HG03097 (cell line): ENCODE data around the gene NAALADL2.
"Not testable (repeated sequence)": the region's sequence is repeated elsewhere in the genome, so short reads cannot be mapped to it uniquely, and the experiment has no call there.

Source experiments
- ATAC-seq: cut with Tn5 transposase; IDR thresholded peaks from one replicate; pipeline ENCODE4 v1.9.1; 2021; ENCODE audit not compliant: unreplicated experiment, low FRiP score

Gene NAALADL2

DNA sequence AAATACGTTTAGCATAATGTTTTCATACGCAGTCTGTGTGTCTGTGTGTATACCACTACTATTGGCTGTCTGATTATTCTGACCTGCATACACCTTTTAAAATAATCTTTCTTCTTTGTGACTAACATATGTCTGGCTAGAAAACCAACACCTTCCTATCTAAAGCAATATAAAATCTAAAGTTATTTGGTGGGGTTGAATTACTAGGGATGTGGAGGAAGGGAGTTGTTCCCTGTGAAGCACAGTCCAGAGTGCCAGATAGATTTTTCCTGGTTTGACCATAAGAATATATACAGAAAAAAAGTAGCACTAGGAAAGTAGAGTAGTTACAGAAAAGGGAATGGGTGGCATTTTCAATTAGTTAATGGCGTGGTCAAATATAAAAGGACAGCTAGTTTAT is 918.8 kb downstream of the NAALADL2 start:
- ATAC-seq, result no peak

DNA sequence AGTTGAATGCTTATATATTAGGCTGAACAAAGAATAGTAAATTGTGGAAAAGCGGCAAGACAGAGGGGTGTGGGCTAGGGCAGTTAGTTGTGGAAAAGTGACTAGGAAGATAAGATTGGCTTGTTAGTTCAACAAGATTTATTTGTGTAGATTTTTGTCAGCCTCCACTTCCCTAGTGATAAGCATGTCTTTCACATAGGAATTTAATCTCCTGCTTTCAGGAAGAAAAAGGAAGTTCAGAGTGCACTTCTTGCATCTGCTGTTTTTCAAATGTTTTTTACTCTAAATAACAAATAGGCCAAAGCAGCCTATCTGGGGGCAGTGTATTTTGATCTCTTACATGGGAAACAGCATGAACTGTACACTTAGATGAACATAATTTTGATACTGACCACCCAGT is 919.9 kb downstream of the NAALADL2 start:
- ATAC-seq, result no peak

GRCh38 chr3:175787109-175787508 is 928.0 kb downstream of the NAALADL2 start:
- not testable (repeated sequence) for ATAC-seq

DNA sequence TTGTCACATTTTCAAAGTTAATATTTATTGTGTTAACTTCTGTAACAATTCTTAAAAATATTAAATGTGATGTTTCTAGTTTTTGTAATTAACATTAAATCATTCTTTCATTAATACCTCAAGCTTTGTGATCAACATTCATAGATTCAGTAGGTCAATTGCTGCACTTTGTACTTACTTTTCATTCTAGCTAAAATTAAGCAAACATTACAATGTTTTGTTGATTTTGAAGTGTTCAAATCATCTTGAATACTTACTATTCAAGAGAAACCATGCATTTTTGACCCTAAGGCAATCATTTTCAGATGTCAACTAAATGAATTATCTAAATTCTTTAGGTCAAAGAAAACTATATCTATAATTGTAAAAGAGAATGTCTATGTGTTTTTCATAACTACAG is 933.1 kb downstream of the NAALADL2 start:
- no peak for ATAC-seq

DNA sequence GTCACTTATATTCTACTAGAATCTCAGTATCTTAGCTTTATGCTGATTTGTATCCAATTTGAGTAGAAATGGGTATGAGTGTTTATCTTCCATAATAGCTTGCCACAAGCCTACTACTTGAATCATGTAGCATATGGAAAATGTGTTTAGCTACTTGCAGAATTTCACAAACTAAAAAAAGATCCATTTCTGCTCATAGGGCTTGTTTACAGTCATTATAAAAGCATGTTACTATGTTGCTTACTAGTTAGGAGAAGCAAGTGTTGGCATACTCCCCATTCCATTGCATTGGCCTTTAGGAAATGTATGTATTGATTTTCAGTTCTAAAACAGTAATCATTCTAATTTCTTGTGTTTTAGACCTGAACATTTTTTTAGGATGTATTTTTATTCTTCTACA is 939.2 kb downstream of the NAALADL2 start:
- ATAC-seq, result no peak

DNA sequence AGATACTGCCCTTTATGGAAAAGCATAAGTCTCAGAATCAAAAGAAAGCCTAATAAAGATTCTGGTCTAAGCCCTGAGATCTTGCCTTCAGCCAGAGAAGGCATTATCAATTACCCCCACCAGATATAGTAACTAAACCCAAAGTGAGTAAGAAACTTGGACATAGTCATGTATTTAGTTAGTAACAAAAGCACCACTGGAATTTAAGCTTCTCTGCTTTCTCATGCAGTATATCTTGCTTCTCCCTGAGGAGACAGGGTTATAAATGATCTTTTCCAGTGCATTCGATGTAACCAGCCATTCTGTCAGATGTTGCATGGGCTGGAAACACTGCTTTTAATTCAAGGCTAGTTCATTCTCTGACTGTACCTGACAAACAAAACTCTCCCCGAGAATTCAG is 946.7 kb downstream of the NAALADL2 start:
- ATAC-seq, result no peak

DNA sequence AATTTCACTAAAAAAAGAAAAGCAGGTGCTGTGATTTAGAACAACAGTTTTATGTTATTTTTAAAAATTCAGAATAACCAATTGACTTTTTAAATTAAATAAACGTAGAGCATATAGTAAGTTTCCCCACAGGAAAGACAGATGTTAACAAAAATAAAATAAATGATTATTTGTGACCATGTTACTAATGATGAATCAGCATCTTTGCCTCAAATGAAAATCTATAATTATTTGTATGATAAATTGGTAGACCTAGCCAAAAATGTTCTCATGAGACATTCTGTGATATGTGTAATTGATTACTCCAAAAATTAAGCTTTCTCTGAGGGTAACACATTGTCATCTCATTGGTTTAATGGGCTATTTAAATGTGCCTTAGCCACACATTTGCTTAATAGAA is 948.0 kb downstream of the NAALADL2 start:
- ATAC-seq, result no peak

DNA sequence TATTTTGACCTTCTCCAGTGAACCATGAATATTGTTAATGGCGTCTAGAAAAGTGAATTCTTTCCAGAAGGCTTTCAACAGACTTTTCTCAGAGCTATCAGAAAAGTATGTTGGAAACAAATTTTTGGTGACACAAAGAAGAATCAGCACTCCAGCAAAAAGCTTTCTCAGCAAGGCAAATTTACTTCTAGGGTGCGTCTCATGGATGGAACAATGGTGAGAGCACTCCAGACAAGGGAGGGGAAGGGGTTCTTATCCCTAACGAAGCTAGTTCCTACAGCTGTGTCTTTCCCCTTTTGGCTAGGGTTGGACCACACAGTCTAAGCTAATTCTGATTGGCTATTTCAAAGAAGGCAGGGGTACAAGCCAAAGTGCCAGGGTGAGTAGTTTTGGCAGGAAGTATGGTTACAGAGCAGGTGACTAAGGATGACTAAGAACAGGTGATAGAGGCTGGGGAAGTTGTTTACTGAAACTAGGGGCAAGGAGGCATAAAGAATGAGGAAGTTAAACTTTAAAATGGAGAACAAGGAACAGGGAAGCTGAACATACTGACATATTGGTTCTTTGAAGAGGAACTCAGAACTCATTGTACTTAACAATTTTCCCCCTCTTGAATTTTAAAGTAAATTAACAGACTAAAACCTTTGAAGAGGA is 959.8 kb downstream of the NAALADL2 start:
- no peak for ATAC-seq

DNA sequence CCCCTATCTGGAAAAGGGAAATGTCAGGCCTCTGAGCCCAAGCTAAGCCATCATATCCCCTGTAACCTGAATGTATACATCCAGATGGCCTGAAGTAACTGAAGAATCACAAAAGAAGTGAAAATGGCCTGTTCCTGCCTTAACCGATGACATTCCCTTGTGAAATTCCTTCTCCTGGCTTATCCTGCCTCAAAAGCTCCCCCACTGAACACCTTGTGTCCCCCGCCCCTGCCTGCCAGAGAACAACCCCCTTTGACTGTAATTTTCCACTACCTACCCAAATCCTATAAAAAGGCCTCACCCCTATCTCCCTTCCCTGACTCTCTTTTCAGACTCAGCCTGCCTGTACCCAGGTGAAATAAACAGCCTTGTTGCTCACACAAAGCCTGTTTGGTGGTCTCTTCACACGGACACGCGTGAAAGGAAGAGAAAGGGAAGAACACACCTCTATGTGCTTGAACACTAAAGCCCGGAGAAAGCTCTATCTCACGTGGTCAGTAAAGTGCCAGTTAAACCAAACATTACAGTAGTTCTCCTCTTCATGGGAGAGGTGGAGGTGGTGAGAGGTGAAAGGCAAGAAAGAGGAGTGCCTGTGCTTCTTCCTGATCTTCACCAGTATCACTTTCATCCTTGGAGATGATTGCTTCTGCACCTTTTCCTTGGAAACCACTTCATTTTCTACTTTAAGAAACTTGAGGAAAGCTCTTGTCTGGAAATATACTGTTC is 963.8 kb downstream of the NAALADL2 start:
- not testable (repeated sequence) for ATAC-seq

DNA sequence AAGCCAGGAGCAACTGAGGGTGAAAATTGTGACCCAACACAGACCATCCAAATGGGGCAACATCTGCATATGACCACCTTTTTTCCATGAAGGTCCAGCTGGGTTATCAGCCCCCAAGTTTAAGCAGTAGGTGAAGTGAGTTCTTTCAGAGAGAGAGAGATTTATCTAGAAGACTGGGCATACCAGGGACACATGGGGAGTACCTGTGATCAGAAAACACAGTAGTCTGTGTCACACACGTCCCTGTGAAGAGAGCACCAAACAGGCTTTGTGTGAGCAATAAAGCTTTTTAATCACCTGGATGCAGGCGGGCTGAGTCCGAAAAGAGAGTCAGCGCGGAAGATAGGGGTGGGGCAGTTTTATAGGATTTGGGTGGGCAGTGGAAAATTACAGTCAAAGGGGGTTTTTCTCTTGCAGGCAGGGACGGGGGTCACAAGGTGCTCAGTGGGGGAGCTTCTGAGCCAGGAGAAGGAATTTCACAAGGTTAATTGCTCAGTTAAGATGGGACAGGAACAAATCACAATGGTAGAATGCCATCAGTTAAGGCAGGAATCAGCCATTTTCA is 966.0 kb downstream of the NAALADL2 start:
- ATAC-seq, result not testable (repeated sequence)

DNA sequence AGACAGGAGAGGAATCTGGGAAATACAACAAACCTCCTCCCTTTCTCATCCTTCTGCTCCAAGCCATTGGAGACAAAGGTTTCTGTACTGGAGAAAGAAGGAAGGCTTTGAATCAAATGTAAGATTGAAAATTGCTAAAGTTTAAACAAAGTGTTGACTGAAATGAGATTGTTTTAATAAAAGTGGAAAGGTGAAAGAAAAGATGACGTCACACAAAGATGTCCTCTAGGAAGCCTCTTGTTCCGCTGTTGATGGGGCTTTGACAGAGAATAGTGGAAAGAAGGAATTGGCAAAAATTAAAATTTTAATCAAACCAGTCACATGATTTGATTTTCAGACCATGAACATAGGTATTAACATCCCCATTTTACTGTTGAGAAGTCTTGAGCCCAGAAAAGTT is 967.6 kb downstream of the NAALADL2 start:
- no peak for ATAC-seq

DNA sequence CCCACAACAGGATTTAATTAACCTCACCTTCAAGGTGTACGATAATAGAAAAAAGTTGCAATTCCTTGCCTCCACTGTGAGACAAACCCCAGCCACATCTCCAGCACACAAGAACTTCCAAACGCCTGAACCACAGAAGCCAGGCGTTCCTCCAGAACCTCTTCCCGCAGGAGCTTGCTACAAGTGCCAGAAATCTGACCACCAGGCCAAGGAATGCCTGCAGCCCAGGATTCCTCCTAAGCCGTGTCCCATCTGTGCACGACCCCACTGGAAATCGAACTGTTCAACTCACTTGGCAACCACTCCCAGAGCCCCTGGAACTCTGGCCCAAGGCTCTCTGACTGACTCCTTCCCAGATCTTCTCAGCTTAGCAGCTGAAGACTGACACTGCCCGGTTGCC is 970.7 kb downstream of the NAALADL2 start:
- not testable (repeated sequence) for ATAC-seq

GRCh38 chr3:175835763-175836162 is 976.6 kb downstream of the NAALADL2 start:
- not testable (repeated sequence) for ATAC-seq

- no peak for ATAC-seq
Observed at GRCh38 chr3:175836617-175837016, 977.5 kb downstream of the NAALADL2 start.

- no peak for ATAC-seq
Observed at GRCh38 chr3:175837962-175838361, 978.8 kb downstream of the NAALADL2 start.

DNA sequence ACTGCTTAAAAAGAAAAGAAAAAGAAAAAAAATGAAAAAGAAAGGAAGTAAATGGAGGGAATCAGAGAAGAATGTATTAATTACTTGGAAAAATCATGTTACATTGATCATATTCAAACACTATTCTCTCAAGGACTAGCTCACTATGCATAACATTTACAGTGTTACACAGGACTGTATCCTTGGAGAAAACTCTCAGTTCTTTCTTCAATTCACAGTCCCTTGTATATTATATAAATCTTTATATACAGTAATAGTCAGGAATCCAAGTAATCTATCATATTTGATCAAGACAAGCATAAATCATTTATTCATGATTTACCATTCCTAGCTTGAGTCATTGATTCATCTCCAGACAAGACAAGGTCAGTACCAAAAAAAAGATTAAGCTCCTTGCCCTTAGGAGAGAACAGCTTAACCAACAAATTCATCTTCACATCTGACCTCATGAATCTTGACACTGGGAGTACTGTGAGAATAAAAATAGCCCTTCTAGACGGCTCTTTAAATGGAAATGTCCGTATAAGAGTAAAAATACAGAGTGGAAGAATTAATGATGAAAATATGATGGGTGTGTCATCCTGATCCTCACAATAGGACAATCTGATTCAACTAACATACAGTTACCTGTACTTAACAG is 980.4 kb downstream of the NAALADL2 start:
- ATAC-seq, result no peak

DNA sequence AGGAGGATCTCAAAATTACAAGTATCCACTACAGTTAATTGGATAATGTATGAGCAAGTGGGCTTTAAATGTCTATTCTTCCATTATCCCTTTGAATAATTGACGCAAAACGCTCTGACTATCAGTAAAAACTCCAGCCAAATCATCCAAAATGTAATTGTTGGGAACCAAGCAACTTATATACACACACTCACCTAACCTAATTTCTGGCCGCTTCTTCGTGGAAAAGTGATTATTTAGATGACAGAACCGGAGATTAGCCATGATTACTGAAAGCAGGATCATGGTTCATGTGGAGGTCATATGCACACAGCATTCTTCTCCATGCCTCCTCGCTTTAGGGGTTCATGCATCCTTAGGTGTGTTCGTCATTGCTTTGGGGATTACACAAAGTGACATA is 992.4 kb downstream of the NAALADL2 start:
- no peak for ATAC-seq

- no peak for ATAC-seq
Observed at GRCh38 chr3:175852560-175852959, 993.4 kb downstream of the NAALADL2 start.

GRCh38 chr3:175857666-175858270 is 998.6 kb downstream of the NAALADL2 start:
- no peak for ATAC-seq
